SK-N-SH (cell line): Measurements from ENCODE around the gene SLC7A5. TPM values are rescaled to one million over a fixed set of nuclear protein-coding genes. Genes with fewer than 3 reads are reported as not detected.

Experiments used
- CTCF ChIA-PET: fragments of 300-600, 350-600 bp; formaldehyde crosslinking; extraction: SDS; loops from one replicate; lab custom pipeline; 2021; lab: Yijun Ruan, JAX
- POLR2A ChIA-PET: fragments of 350-600 bp; sonication (Branson Sonifier 250); formaldehyde crosslinking; extraction: SDS; loops from one replicate; lab custom pipeline; 2020; ENCODE audit warnings: antibody characterized with exemption, inconsistent platforms; lab: Yijun Ruan, JAX
- DNase-seq: peaks from one replicate; pipeline ENCODE4 v3.0.0; 2012
- H2AFZ ChIP-seq: fragments of 200-600 bp; sonication (generic); 2 replicates; pipeline ENCODE4 v1.8.1; 2016; ENCODE audit warnings: antibody characterized with exemption, mild to moderate bottlenecking, low read depth
- H3F3A ChIP-seq: fragments of 200-600 bp; sonication (generic); replicated peaks from 2 replicates; pipeline ENCODE3; 2016; ENCODE audit warnings: antibody characterized with exemption, mild to moderate bottlenecking; ENCODE audit not compliant: insufficient read depth
- H3K27ac ChIP-seq, 2 experiments: fragments of 200-500 bp in 1 of 2; fragments of 200-600 bp in 1 of 2; sonication (Bioruptor generic) in 1 of 2; sonication (generic), shearing (Covaris generic) in 1 of 2; 2 replicates each; pipeline versions ENCODE4 v1.5.1 to v1.6.1; 2014 to 2016; ENCODE audit warnings: low read depth in 2 of 2, inconsistent platforms in 1 of 2, low read length in 1 of 2, mild to moderate bottlenecking in 1 of 2, mixed read lengths in 1 of 2
- H3K27me3 ChIP-seq: fragments of 200-600 bp; sonication (generic), shearing (Covaris generic); 2 replicates; pipeline ENCODE4 v1.6.1; 2016; ENCODE audit warnings: mixed run types; ENCODE audit not compliant: insufficient read depth
- H3K36me3 ChIP-seq, 2 experiments: fragments of 200-500 bp in 1 of 2; fragments of 200-600 bp in 1 of 2; sonication (Bioruptor generic) in 1 of 2; sonication (generic) in 1 of 2; replicated peaks in 1 of 2; 2 replicates each; pipeline versions ENCODE3 to v1.5.1; 2014 to 2016; ENCODE audit warnings: low read length in 1 of 2, mild to moderate bottlenecking in 1 of 2; ENCODE audit not compliant: insufficient read depth in 2 of 2, control insufficient read depth in 1 of 2
- H3K4me1 ChIP-seq, 2 experiments: fragments of 200-500 bp in 1 of 2; fragments of 200-600 bp in 1 of 2; sonication (Bioruptor generic) in 1 of 2; sonication (generic), shearing (Covaris generic) in 1 of 2; 2 replicates each; pipeline versions ENCODE4 v1.5.1 to v1.6.1; 2014 to 2016; ENCODE audit warnings: low read depth in 1 of 2, low read length in 1 of 2, mixed run types in 1 of 2; ENCODE audit not compliant: insufficient read depth in 2 of 2, control insufficient read depth in 1 of 2
- H3K4me2 ChIP-seq: fragments of 200-600 bp; sonication (generic), shearing (Covaris generic); 2 replicates; pipeline ENCODE4 v1.6.1; 2017; ENCODE audit warnings: mixed run types
- H3K4me3 ChIP-seq, 2 experiments: fragments of 200-500 bp in 1 of 2; fragments of 200-600 bp in 1 of 2; sonication (Bioruptor generic) in 1 of 2; sonication (generic), shearing (Covaris generic) in 1 of 2; 2 replicates each; pipeline versions ENCODE4 v1.5.1 to v1.8.1; 2014 to 2016; ENCODE audit warnings: low read depth in 2 of 2, inconsistent platforms in 1 of 2, low read length in 1 of 2, mild to moderate bottlenecking in 1 of 2, mixed read lengths in 1 of 2, moderate library complexity in 1 of 2
- H3K79me2 ChIP-seq: fragments of 200-600 bp; sonication (generic); 2 replicates; pipeline ENCODE4 v1.8.1; 2017; ENCODE audit warnings: mild to moderate bottlenecking; ENCODE audit not compliant: insufficient read depth
- H3K9ac ChIP-seq: fragments of 200-600 bp; sonication (generic); 2 replicates; pipeline ENCODE4 v1.6.1; 2017; ENCODE audit warnings: mixed run types
- H3K9me2 ChIP-seq: fragments of 200-600 bp; sonication (generic); 2 replicates; pipeline ENCODE4 v1.6.1; 2017; ENCODE audit warnings: mixed run types
- H3K9me3 ChIP-seq: fragments of 200-600 bp; sonication (generic); 2 replicates; pipeline ENCODE4 v1.6.1; 2017; ENCODE audit warnings: mixed run types, mild to moderate bottlenecking, moderate library complexity
- H4K20me1 ChIP-seq: fragments of 200-600 bp; sonication (generic); 2 replicates; pipeline ENCODE4 v1.6.1; 2017; ENCODE audit warnings: mild to moderate bottlenecking, mixed run types; ENCODE audit not compliant: insufficient read depth
- EZH2phosphoT487 ChIP-seq: fragments of 200-600 bp; sonication (generic); IDR thresholded peaks from 2 replicates; pipeline ENCODE4 v1.6.1; 2017; ENCODE audit warnings: low read depth, mixed run types, mild to moderate bottlenecking, antibody characterized with exemption, moderate library complexity, borderline replicate concordance
- FOSL2 ChIP-seq: IDR thresholded peaks from 2 replicates; pipeline ENCODE4 v1.4.0; 2012; ENCODE audit warnings: low read depth, mild to moderate bottlenecking, moderate library complexity, borderline replicate concordance
- FOXM1 ChIP-seq: IDR thresholded peaks from 2 replicates; pipeline ENCODE4 v1.4.0; 2012; ENCODE audit warnings: low read depth, mild to moderate bottlenecking
- GATA2 ChIP-seq: sonication (generic); formaldehyde crosslinking; IDR thresholded peaks from 2 replicates; pipeline ENCODE4 v1.5.0; 2020; ENCODE audit warnings: mild to moderate bottlenecking, missing genetic modification reagents
- JUND ChIP-seq: IDR thresholded peaks from 2 replicates; pipeline ENCODE4 v1.4.0; 2012
- NRF1 ChIP-seq: IDR thresholded peaks from 2 replicates; pipeline ENCODE4 v1.6.1; 2012; ENCODE audit warnings: low read depth, mild to moderate bottlenecking, low read length
- PBX3 ChIP-seq: IDR thresholded peaks from 2 replicates; pipeline ENCODE4; 2012
- RCOR1 ChIP-seq: fragments of 150-350 bp; IDR thresholded peaks from 2 replicates; pipeline ENCODE4 v1.6.1; 2017; ENCODE audit warnings: antibody characterized with exemption, low read length
- SMC3 ChIP-seq: IDR thresholded peaks from 2 replicates; pipeline ENCODE4 v1.6.1; 2012; ENCODE audit warnings: low read depth, low read length, improper control_type of control experiment
- WGBS: methylation state at CpG from one replicate; pipeline ENCODE4 v1.1.6; 2017; ENCODE audit warnings: low lambda C conversion rate; 5-methylcytosine and 5-hydroxymethylcytosine counted together
- polyA plus RNA-seq, 3 experiments: library from polyadenylated mRNA; depleted of rRNA; stranded (reverse); fragments of >200 nt; gene quantifications; 2 replicates each; pipeline ENCODE4 v1.2.3, GENCODE V29; 2012
- TF ChIP-seq, protein P1 (sequence below): fragments of 150-350 bp; IDR thresholded peaks from 2 replicates; pipeline ENCODE4 v1.6.1; 2016; ENCODE audit warnings: mild to moderate bottlenecking, low read depth, low read length
- TF ChIP-seq, protein P2 (sequence below): IDR thresholded peaks from 2 replicates; pipeline ENCODE4 v1.4.0; 2012; ENCODE audit warnings: low read depth, borderline replicate concordance
- TF ChIP-seq, protein P3 (sequence below): IDR thresholded peaks from 2 replicates; pipeline ENCODE4 v1.4.0; 2012; ENCODE audit warnings: low read depth

SLC7A5 gene
- polyA plus RNA-seq, 1 of the 3 experiments (the other 2 are of a cell fraction) = 15.1 TPM

DNA sequence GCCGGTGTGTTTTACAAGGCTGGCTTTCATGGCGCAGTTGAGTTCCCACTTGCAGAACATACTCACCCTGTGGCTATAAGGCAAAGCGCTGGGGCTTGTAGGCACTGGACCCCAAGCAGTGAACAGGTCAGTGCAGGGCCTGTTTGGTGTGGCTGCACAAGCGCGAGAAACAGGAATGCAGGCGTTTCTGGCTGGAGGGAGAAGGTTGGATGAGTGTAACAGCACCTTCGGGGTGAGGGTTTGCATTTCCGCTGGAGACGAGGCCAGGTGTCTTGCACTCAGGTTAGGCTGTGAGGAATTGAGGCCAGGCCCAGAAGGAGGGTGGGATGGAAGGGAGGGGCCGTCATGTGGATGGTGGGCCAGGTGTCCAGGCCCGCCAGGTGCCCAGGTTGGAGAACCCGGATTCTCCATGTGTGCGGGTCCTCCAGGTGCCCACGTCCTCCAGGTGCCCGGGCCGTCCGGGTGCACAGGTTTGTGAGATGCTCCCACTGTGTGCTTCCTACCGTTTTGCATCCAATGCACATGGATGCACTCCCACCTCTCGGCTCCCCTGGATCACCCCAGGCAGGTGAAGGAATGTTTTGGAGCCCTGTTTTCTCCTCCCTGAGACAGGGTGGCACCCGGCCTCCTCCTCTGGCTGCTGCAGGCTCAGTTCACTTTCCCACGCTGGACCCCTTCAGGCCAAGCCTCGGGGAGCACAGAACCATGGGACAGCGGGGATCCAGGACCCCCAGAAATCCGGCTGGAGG is 46.0 kb downstream of the SLC7A5 start:
- no peaks in the 10 kb centered on the region for H3K9me2 ChIP-seq
- no peak overlapping the region for H3K4me3 ChIP-seq
- H3F3A ChIP-seq = no peaks in the 10 kb centered on the region
- ChIA-PET POLR2A (no interaction called here), CTCF (interaction anchor here (0.8 to 2.4 kb wide), 3 partner anchors 27 to 44 kb away, joined by 3 to 14 read pairs (median 9); no protein-coding TSS in a partner anchor)
- H3K27me3 ChIP-seq = no peaks in the 10 kb centered on the region
- no peaks in the 10 kb centered on the region for H3K79me2 ChIP-seq
- H3K9me3 ChIP-seq = no peaks in the 10 kb centered on the region
- no peak overlapping the region for H3K27ac ChIP-seq
- DNase-seq = no peak
- TF ChIP-seq, protein P1, sequence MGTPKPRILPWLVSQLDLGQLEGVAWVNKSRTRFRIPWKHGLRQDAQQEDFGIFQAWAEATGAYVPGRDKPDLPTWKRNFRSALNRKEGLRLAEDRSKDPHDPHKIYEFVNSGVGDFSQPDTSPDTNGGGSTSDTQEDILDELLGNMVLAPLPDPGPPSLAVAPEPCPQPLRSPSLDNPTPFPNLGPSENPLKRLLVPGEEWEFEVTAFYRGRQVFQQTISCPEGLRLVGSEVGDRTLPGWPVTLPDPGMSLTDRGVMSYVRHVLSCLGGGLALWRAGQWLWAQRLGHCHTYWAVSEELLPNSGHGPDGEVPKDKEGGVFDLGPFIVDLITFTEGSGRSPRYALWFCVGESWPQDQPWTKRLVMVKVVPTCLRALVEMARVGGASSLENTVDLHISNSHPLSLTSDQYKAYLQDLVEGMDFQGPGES = no peak
- TF ChIP-seq RCOR1 (no peak), NRF1 (no peak), FOSL2 (no peak), PBX3 (no peak), SMC3 (no peak), EZH2phosphoT487 (no peak), GATA2 (CRISPR knock-in tag) (no peak), JUND (no peak), FOXM1 (no peak)
- TF ChIP-seq, protein P2, sequence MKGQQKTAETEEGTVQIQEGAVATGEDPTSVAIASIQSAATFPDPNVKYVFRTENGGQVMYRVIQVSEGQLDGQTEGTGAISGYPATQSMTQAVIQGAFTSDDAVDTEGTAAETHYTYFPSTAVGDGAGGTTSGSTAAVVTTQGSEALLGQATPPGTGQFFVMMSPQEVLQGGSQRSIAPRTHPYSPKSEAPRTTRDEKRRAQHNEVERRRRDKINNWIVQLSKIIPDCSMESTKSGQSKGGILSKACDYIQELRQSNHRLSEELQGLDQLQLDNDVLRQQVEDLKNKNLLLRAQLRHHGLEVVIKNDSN = no peak
- TF ChIP-seq, protein P3, sequence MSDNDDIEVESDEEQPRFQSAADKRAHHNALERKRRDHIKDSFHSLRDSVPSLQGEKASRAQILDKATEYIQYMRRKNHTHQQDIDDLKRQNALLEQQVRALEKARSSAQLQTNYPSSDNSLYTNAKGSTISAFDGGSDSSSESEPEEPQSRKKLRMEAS = no peak
- WGBS = 75% methylated on average over 12 of the region's 24 CpGs
- no peak overlapping the region for H3K4me2 ChIP-seq
- no peak overlapping the region for H3K9ac ChIP-seq
- H3K4me1 ChIP-seq = peaks cover 0 to 2% of the 10 kb centered on the region in 2 experiments; a peak in 1 of 4 replicates
- no peak overlapping the region for H2AFZ ChIP-seq
- H3K36me3 ChIP-seq = no peaks in the 10 kb centered on the region
- no peaks in the 10 kb centered on the region for H4K20me1 ChIP-seq
